WTC11 (cell line): ENCODE results near the gene NUDCD3. TPM values are rescaled to one million over a fixed set of nuclear protein-coding genes. Genes with fewer than 3 reads are reported as not detected.

Source experiments
- ATAC-seq: fragments of 200-7000 bp; cut with Tn5 transposase; 2 replicates; pipeline ENCODE4 v1.10.0; 2021; ENCODE audit warnings: mild to moderate bottlenecking, moderate library complexity
- CTCF ChIA-PET: fragments of 300-600 bp; sonication (Branson Sonifier 250); formaldehyde crosslinking; loops from one replicate; lab custom pipeline; 2021; ENCODE audit warnings: antibody characterized with exemption; lab: Charles Lee
- POLR2A ChIA-PET: fragments of 350-600 bp; sonication (Branson Sonifier 250); formaldehyde crosslinking; loops from one replicate; lab custom pipeline; 2021; ENCODE audit warnings: antibody characterized with exemption; lab: Charles Lee
- DNase-seq: peaks from one replicate; pipeline ENCODE4 v3.0.0; 2021; ENCODE audit warnings: low spot score
- H3K27ac Mint-ChIP-seq: 2 replicates; pipeline ENCODE4 v1.8.0; 2021; ENCODE audit warnings: mixed read lengths
- H3K27me3 Mint-ChIP-seq: 2 replicates; pipeline ENCODE4 v1.8.0; 2021; ENCODE audit warnings: low read depth, mild to moderate bottlenecking, moderate library complexity, mixed read lengths
- H3K36me3 Mint-ChIP-seq: 2 replicates; pipeline ENCODE4 v1.8.0; 2021; ENCODE audit warnings: mixed read lengths
- H3K4me1 Mint-ChIP-seq: 2 replicates; pipeline ENCODE4 v1.8.0; 2022; ENCODE audit warnings: mixed read lengths
- H3K4me3 Mint-ChIP-seq: 2 replicates; pipeline ENCODE4 v1.8.0; 2021; ENCODE audit warnings: mild to moderate bottlenecking, moderate library complexity, mixed read lengths
- H3K9me3 Mint-ChIP-seq: 2 replicates; pipeline ENCODE4 v1.8.0; 2021; ENCODE audit warnings: mixed read lengths
- AFF4 ChIP-seq: sonication (generic); formaldehyde crosslinking; IDR thresholded peaks from 2 replicates; pipeline ENCODE4 v1.8.1; 2023; ENCODE audit warnings: mild to moderate bottlenecking, missing genetic modification reagents, borderline replicate concordance
- ATF2 ChIP-seq: sonication (generic); formaldehyde crosslinking; IDR thresholded peaks from 2 replicates; pipeline ENCODE4 v1.8.1; 2022; ENCODE audit warnings: low read depth, missing genetic modification reagents, borderline replicate concordance
- ATF6 ChIP-seq: sonication (generic); formaldehyde crosslinking; IDR thresholded peaks from 2 replicates; pipeline ENCODE4 v1.8.1; 2023; ENCODE audit warnings: mild to moderate bottlenecking, missing genetic modification reagents
- CBFB ChIP-seq: sonication (generic); formaldehyde crosslinking; IDR thresholded peaks from 2 replicates; pipeline ENCODE4 v1.8.1; 2022; ENCODE audit warnings: mild to moderate bottlenecking, low read depth, missing genetic modification reagents
- FOXK1 ChIP-seq: sonication (generic); formaldehyde crosslinking; IDR thresholded peaks from 2 replicates; pipeline ENCODE4 v1.8.0; 2022; ENCODE audit warnings: mild to moderate bottlenecking, moderate library complexity, missing genetic modification reagents
- FOXP1 ChIP-seq: sonication (generic); formaldehyde crosslinking; IDR thresholded peaks from 2 replicates; pipeline ENCODE4 v1.8.0; 2022; ENCODE audit warnings: missing genetic modification reagents, mild to moderate bottlenecking, moderate library complexity, borderline replicate concordance
- GTF2I ChIP-seq: fragments of 250-450 bp; sonication (Bioruptor Pico); conservative IDR thresholded peaks from 2 replicates; pipeline ENCODE4 v1.4.0; 2021; ENCODE audit warnings: mild to moderate bottlenecking
- IRF1 ChIP-seq: sonication (generic); formaldehyde crosslinking; IDR thresholded peaks from 2 replicates; pipeline ENCODE4 v1.8.0; 2023; ENCODE audit warnings: missing genetic modification reagents
- JAZF1 ChIP-seq: fragments of 250-450 bp; sonication (Bioruptor Pico); IDR thresholded peaks from 2 replicates; pipeline ENCODE4 v1.9.0; 2021; ENCODE audit warnings: moderate library complexity, mild to moderate bottlenecking, inconsistent platforms
- JUN ChIP-seq: sonication (generic); formaldehyde crosslinking; IDR thresholded peaks from 2 replicates; pipeline ENCODE4 v1.8.0; 2023; ENCODE audit warnings: mild to moderate bottlenecking, missing genetic modification reagents
- NFYB ChIP-seq: sonication (generic); formaldehyde crosslinking; conservative IDR thresholded peaks from 2 replicates; pipeline ENCODE4 v1.8.0; 2022; ENCODE audit warnings: low read depth, missing genetic modification reagents
- NR1H2 ChIP-seq: sonication (generic); formaldehyde crosslinking; IDR thresholded peaks from 2 replicates; pipeline ENCODE4 v1.9.0; 2021; ENCODE audit warnings: mild to moderate bottlenecking, moderate library complexity, missing genetic modification reagents
- NR3C1 ChIP-seq: sonication (generic); formaldehyde crosslinking; conservative IDR thresholded peaks from 2 replicates; pipeline ENCODE4 v1.8.1; 2023; ENCODE audit warnings: low read depth, mild to moderate bottlenecking, missing genetic modification reagents
- RORB ChIP-seq: fragments of 250-450 bp; sonication (Bioruptor Pico); IDR thresholded peaks from 2 replicates; pipeline ENCODE4 v1.9.0; 2021; ENCODE audit warnings: mild to moderate bottlenecking
- SMAD4 ChIP-seq: sonication (generic); formaldehyde crosslinking; IDR thresholded peaks from 2 replicates; pipeline ENCODE4 v1.8.0; 2022; ENCODE audit warnings: mild to moderate bottlenecking, missing genetic modification reagents
- SP1 ChIP-seq: sonication (generic); formaldehyde crosslinking; conservative IDR thresholded peaks from 2 replicates; pipeline ENCODE4 v1.8.1; 2022; ENCODE audit warnings: missing genetic modification reagents
- TEAD1 ChIP-seq: sonication (generic); formaldehyde crosslinking; IDR thresholded peaks from 2 replicates; pipeline ENCODE4 v1.8.0; 2022; ENCODE audit warnings: mild to moderate bottlenecking, missing genetic modification reagents
- ZNF263 ChIP-seq: sonication (generic); formaldehyde crosslinking; IDR thresholded peaks from 2 replicates; pipeline ENCODE4 v1.8.1; 2022; ENCODE audit warnings: low read depth, mild to moderate bottlenecking, moderate library complexity, missing genetic modification reagents
- ZNF281 ChIP-seq: sonication (generic); formaldehyde crosslinking; IDR thresholded peaks from 2 replicates; pipeline ENCODE4 v1.8.0; 2023; ENCODE audit warnings: mild to moderate bottlenecking, missing genetic modification reagents
- ZNF416 ChIP-seq: fragments of 250-450 bp; sonication (Bioruptor Pico); IDR thresholded peaks from 2 replicates; pipeline ENCODE4 v1.9.0; 2021; ENCODE audit warnings: mild to moderate bottlenecking, inconsistent platforms
- total RNA-seq: library from RNA; stranded (reverse); gene quantifications from 3 replicates; pipeline ENCODE4 v1.2.3, GENCODE V29; 2021

The NUDCD3 gene
- total RNA-seq, 1 experiment from 2014 or later = 71.8 TPM

GRCh38 chr7:44482502-44483485 is 7.7 kb downstream of the NUDCD3 start:
- CTCF ChIA-PET = interaction anchor here (0.9 to 1.9 kb wide), 3 partner anchors 52 to 134 kb away, joined by 3 to 6 read pairs (median 3); no protein-coding TSS in a partner anchor

GRCh38 chr7:44477938-44478337 is 12.5 kb downstream of the NUDCD3 start:
- CTCF ChIA-PET = interaction anchor here (0.5 to 1.2 kb wide), 24 partner anchors 9 to 412 kb away, joined by 3 to 11 read pairs (median 4); partner anchors contain the start of genes NUDCD3 and PGAM2
- Mint-ChIP-seq H3K36me3 (peaks cover 50% of the 10 kb centered on the region), H3K27ac (no peak overlapping the region), H3K27me3 (no peaks in the 10 kb centered on the region; the same call in 1 of the 2 replicates), H3K4me1 (no peaks in the 10 kb centered on the region), H3K4me3 (no peak overlapping the region), H3K9me3 (no peaks in the 10 kb centered on the region)
- POLR2A ChIA-PET = no interaction called here
- ATAC-seq = no peak
- no peak for TF ChIP-seq JAZF1 (CRISPR knock-in tag)
- no peak for TF ChIP-seq SP1 (CRISPR knock-in tag)
- no peak for TF ChIP-seq NR3C1 (CRISPR knock-in tag)
- TF ChIP-seq AFF4 (CRISPR knock-in tag) = no peak
- TF ChIP-seq IRF1 (CRISPR knock-in tag) = no peak
- no peak for TF ChIP-seq NFYB
- TF ChIP-seq ZNF416 (CRISPR knock-in tag) = no peak
- TF ChIP-seq FOXP1 (CRISPR knock-in tag) = no peak
- no peak for TF ChIP-seq CBFB (CRISPR knock-in tag)
- no peak for TF ChIP-seq ZNF281 (CRISPR knock-in tag)
- TF ChIP-seq ATF6 (CRISPR knock-in tag) = no peak
- no peak for TF ChIP-seq FOXK1 (CRISPR knock-in tag)
- no peak for TF ChIP-seq ATF2 (CRISPR knock-in tag)
- no peak for TF ChIP-seq GTF2I (CRISPR knock-in tag)
- DNase-seq = no peak

More at GRCh38 chr7:44482502-44483485, 7.7 kb downstream of the NUDCD3 start:
- no peaks in the 10 kb centered on the region for H3K4me1 Mint-ChIP-seq
- no peaks in the 10 kb centered on the region for H3K9me3 Mint-ChIP-seq
- ATAC-seq (no peak), DNase-seq (no peak)
- H3K27me3 Mint-ChIP-seq = no peaks in the 10 kb centered on the region; the same call in 1 of the 2 replicates
- H3K4me3 Mint-ChIP-seq = no peak overlapping the region
- TF ChIP-seq JUN (CRISPR knock-in tag) (no peak), ZNF263 (CRISPR knock-in tag) (no peak), SMAD4 (CRISPR knock-in tag) (no peak), NR1H2 (CRISPR knock-in tag) (no peak), RORB (no peak), TEAD1 (CRISPR knock-in tag) (no peak), NFYB (no peak)
- POLR2A ChIA-PET = no interaction called here
- H3K27ac Mint-ChIP-seq = no peak overlapping the region
- H3K36me3 Mint-ChIP-seq = peaks cover 53% of the 10 kb centered on the region
